Coronary artery (tissue), 2 donors: ENCODE measurements around the gene EVL.

Source experiments
- DNase-seq: peaks from one replicate; pipeline ENCODE4 v3.0.0-alpha.2; 2017; ENCODE audit warnings: low spot score
- H3K27ac ChIP-seq, 2 donors: fragments of 200-600 bp; sonication (generic); one replicate each; pipeline ENCODE4 v1.5.1; 2016 to 2019
- H3K4me3 ChIP-seq: fragments of 200-600 bp; sonication (generic); 2 replicates; pipeline ENCODE4 v1.5.1; 2016; ENCODE audit warnings: mild to moderate bottlenecking, moderate library complexity
- CTCF ChIP-seq: fragments of 200-600 bp; sonication (generic); IDR thresholded peaks from one replicate; pipeline ENCODE4 v1.5.1; 2019; ENCODE audit warnings: antibody characterized with exemption

The EVL gene

GRCh38 chr14:100108042-100108825 lies 43.0 kb downstream of the EVL start:
- DNase-seq: peak; percentile 86
- peak; percentile 89 for TF ChIP-seq CTCF
- Histone ChIP-seq H3K4me3 (peak overlapping the region; percentile 14), H3K27ac (peak overlapping the region; percentile 17 to 57)

GRCh38 chr14:100108840-100109593 lies 43.8 kb downstream of the EVL start:
- TF ChIP-seq CTCF: no peak
- peak overlapping the region; percentile 14 for H3K4me3 ChIP-seq
- H3K27ac ChIP-seq: peak overlapping the region in 1 of 2 donors; percentile 57
- DNase-seq: no peak

- no peak for DNase-seq
- Histone ChIP-seq H3K4me3 (no peak overlapping the region), H3K27ac (no peak overlapping the region)
- TF ChIP-seq CTCF: no peak
Observed at GRCh38 chr14:100109594-100109955, 44.4 kb downstream of the EVL start.

GRCh38 chr14:100110816-100111215 lies 45.6 kb downstream of the EVL start:
- Histone ChIP-seq H3K4me3 (no peak overlapping the region), H3K27ac (no peak overlapping the region)
- DNase-seq: no peak
- no peak for TF ChIP-seq CTCF

GRCh38 chr14:100111931-100112704 lies 46.9 kb downstream of the EVL start:
- Histone ChIP-seq H3K4me3 (no peak overlapping the region), H3K27ac (peak overlapping the region in 1 of 2 donors; percentile 58)
- no peak for TF ChIP-seq CTCF
- no peak for DNase-seq

GRCh38 chr14:100114109-100114765 lies 49.0 kb downstream of the EVL start:
- H3K4me3 ChIP-seq: no peak overlapping the region
- no peak overlapping the region for H3K27ac ChIP-seq
- no peak for DNase-seq
- no peak for TF ChIP-seq CTCF
